Activated CD8-positive, alpha-beta memory T cell treated with anti-CD3 and anti-CD28 coated beads for 4 hours (primary cell): Measurements from ENCODE around the gene PABPN1L.

Experiments used
- DNase-seq, 2 donors: peaks; one replicate each; pipeline ENCODE4 v3.0.0-alpha.2; 2020; ENCODE audit warnings: low read depth in 2 of 2

PABPN1L gene

GRCh38 chr16:88884569-88885271, 18.3 kb upstream of the PABPN1L start:
- no peak for DNase-seq

DNA sequence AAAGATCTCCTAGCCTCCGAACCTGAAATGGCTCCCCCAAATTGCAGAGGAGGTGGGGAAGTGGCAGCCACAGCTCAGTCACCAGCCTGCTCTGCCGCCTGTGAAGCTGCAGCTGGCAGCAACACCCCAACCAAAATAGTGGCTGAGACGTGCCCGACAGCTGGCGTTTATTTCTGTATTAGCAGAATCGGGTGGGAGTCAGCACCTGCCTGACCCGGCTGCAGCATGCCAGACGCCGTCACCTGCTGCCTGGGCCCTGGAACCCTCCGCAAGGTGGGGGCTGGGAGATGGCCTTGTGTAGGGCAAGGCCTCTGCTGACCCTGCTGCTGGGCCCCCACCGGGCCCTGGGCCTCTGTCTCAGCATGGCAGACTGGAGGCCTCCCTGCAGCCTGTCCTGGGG, 17.5 kb upstream of the PABPN1L start:
- DNase-seq = no peak

GRCh38 chr16:88883117-88883895, 16.8 kb upstream of the PABPN1L start:
- no peak for DNase-seq

DNA sequence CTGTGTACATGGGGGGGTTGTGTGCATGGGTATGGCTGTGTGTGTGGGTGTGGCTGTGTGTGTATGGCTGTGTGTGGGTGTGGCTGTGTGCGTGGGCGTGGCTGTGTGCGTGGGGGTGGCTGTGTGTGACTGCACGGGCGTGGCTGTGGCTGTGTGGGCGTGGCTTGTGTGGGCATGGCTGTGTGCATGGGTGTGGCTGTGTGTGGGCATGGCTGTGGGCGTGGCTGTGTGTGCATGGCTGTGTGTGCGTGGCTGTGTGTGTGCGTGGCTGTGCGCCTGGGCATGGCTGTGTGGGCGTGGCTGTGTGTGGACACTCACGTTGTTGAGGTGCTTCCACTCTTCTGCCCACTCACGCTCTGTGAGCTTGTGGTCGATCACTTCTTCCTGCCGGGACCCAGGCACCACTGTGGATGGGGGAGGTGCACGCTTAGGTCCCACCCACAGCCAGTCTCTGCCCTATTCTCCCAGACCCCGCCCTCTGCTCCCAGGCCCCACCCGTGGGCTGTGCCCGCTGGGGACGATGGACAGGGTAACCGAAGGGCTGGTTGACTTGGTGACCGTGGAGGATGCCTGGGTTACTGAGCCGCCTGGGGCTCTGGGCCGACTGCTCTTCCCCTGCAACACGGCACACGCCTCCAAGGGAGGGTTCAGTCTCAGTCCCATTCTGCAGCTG, 16.0 kb upstream of the PABPN1L start:
- peak in 1 of 2 donors; percentile 4 for DNase-seq

DNA sequence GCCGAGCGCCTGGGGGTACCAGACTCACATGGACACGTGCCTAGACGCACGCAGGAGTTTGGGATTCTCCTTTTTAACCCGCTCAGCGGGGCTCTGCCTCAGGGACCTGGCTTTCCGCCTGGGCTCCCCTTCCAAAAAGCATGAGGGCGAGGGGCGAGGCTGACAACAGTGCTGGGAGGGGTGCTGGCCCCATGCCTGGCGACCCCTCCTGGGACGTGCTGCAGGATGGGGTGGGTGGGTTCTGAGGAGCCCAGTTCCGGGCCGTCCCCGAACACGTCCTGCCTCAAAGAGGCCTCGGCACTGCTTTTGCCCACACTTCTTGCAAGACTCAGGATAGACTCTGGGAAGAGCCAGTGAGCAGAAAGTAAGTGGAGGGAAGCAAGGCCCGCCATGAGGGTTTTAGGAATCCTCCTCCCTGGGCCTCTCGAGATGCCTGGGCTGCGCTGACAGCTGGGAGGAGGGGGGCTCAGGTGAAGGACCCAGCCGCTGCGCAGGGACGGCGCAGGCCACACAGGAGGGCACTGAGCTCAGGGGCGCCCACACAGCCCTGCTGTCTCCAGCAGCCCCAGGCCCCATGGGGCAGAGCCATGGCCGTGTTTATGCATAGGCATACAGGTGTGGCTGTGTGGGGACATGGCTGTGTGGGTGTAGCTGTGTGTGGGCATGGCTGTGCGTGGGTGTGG, 15.4 kb upstream of the PABPN1L start:
- DNase-seq = no peak

DNA sequence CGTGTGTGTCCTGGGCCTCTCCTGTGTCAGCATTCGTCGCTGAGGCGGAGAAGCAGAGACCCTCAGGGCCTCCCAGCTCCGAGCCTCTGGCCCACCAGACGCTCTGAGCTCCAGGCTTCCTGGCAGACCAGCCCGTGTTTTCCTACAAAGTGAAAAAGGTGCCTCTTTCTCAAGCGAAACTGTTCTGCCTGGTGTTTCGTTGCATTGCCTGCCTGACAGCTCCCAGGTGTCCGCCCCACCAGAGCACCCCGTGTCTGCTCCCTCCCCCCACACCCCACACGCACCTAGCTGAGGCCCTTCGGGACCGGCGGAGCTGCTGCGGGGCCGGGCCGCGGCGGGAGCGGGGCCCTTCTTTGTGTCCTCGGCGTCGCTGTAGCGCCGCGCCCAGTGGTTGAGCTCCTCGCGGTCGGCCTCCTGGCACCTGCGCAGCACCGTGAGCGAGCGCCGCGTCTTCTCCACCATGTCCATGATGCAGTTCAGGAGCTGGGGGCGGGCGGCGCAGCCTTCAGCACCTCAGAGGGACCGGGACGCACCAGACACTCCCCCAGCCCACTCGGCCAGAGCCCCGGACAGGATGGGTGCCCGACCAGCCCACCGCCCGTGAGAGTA, 14.7 kb upstream of the PABPN1L start:
- no peak for DNase-seq

DNA sequence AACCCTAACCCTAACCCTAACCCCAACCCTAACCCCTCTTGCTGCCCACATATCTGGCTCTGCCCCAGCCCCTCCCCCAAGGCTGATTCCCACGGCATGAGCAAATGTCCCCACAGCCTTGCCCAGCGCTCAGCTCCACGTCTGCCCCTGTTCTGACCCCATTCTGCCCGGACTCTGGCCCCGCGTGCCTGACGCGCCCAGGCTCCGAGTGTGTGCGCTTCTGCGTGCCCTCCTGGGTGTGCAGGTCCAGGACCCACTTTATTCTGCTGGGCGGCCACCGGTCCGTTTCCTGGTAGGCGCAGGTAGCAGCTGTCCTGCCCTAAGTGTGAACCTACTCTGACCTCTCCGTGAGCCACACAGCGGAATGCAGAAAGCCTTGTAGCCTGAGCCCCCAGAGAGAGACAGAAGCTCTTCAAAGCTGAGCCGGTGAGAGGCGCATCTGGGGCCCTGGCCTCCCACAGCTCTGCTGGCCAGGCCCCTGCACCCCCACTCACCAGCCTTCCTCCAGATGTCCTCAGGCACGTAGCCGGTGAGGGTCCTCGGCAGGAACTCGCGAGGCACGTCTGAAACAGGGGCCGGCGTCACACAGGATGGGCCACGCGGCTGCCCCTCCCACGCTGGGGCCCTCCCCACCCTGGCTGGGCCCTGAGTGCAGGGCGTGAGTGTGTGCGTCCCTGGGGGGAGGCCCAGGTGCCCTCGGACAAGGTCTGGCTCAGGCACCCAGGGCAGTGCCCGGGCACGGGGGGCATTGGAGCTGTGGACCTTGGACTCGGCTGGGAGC, 14.0 kb upstream of the PABPN1L start:
- no peak for DNase-seq

DNA sequence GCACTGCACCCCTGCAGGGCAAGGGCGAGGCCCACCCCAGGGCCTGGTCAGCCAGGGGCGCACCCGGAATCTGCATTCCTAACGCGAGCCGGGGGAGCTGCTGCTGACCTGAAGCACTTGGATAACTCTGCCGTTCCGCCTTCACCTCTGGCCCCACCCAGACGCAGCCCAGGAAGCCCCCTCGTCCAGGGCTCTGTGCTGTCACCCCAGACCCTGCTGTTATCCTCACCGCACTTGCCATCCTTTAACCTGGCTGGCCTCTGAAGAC, 13.3 kb upstream of the PABPN1L start:
- DNase-seq = no peak

DNA sequence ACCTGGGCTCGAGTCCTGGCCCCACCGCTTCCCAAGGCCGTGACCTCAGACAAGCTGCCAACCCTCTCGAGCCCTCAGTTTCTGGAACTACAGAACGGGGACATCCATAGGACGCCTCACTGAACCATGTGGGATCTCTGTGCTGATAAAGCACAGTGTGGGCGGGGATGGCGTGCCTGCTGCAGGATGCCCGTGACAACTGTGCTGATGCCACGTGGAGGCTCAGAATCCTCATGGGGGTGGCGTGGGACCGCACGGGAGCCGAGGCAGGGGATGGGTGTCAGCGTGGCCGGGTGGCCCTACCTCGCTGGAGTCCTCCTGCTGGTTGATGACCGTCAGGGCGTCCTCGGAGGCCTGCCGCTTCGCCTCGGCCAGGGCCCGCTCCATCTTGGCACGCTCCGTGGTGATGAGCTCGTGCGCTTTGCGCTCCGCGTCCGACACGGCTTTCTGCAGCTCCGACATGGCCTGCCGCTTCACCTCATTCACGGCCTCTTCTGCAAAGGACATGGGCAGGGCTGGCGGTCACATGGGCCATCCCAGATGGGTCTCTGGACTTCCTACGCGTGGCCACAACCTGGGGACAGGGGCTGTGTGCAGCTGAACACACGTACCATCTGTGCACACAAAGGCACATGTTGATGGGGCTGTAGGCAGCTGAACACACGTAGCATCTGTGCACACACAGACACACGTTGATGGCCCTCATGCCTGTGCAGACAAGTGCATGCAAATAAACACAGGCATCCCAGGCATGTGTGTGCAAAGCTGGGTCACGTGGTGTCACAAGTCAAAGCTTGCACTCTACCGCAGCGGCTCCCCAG, 12.7 kb upstream of the PABPN1L start:
- DNase-seq = no peak

GRCh38 chr16:88878356-88878755, 11.9 kb upstream of the PABPN1L start:
- DNase-seq = no peak

- DNase-seq = no peak
These were observed 11.3 kb upstream of the PABPN1L start for GRCh38 chr16:88877564-88878289.

DNA sequence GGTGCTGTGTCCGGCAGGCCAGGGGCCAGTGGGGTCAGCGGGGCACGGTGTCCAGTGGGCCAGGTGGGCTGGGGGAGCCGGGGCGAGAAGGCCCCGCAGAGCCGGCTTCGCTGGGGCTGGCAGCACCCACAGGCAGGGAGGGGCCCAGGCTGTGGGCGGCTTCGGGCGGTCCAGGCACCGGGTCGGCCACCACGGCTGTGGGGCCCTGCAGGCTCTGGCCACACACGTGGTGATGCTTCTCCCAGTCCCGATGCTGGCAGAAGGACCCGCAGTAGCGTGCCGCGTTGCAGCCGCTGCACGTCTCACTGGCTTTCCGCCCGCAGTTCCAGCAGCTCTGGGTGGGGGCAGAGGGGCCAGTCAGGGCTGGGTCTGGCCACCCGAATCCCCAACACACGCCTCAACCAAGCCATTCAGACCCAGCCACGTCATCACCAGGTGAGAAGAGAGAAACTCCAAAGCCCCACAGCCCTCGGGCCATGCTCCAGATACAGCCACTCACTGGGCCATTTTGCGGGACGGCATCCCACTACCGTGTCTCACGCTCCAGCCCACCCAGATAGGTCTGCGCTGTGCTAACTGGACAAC, 10.6 kb upstream of the PABPN1L start:
- no peak for DNase-seq

DNA sequence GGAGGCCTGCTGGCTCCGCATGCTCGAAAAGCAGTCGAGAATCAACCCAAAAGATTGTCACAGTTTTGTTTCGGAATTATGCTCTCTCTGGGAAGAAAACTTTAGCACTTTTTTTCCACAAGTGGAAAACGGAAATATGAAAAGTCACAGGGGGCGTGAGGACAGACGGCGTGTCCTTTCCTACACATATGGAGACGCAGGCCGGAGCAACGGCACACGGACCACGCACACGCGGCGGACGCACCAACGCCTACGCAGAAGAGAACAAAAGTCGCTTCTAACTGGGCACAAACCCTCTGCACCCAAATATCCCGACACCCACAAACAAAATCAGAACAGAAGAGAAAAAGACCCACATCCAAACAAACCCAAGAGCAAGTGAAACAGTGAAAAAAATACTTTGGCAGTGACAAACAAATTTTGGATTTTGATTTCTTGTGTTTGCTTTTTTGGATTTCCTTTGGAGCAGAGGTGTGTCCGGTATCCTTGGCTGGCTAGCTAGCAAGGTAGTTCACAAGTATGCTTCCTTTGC, 9.3 kb upstream of the PABPN1L start:
- DNase-seq = no peak

DNA sequence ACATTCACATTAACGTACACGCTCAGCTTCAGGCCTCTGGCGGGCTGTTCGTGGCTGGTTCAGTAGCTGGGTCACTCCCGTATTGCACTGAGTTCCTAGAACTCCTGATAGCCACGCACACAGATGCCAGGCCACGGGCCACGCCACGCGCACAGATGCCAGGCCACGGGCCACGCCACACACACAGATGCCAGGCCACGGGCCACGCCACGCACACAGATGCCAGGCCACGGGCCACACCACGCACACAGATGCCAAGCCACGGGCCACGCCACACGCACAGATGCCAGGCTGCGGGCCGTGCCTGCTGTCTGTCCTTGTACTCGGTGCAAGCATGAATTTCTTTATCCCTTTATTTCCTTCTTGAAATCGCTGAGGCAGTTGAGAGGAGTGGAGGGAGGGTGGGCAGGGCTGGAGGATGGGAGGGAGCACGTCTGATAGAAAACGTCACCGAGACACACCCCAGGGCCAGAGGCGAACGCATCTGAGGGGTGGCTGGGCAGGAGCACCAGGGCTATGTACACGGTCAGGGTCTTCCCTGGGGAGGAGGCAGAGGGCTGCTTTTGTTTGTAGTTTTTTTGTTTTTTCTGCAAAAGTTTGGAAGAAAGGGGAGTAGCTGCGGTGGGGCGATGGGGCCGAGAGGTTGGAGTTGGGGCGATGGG, 8.6 kb upstream of the PABPN1L start:
- DNase-seq = no peak

GRCh38 chr16:88872650-88873331, 6.3 kb upstream of the PABPN1L start:
- no peak for DNase-seq

DNA sequence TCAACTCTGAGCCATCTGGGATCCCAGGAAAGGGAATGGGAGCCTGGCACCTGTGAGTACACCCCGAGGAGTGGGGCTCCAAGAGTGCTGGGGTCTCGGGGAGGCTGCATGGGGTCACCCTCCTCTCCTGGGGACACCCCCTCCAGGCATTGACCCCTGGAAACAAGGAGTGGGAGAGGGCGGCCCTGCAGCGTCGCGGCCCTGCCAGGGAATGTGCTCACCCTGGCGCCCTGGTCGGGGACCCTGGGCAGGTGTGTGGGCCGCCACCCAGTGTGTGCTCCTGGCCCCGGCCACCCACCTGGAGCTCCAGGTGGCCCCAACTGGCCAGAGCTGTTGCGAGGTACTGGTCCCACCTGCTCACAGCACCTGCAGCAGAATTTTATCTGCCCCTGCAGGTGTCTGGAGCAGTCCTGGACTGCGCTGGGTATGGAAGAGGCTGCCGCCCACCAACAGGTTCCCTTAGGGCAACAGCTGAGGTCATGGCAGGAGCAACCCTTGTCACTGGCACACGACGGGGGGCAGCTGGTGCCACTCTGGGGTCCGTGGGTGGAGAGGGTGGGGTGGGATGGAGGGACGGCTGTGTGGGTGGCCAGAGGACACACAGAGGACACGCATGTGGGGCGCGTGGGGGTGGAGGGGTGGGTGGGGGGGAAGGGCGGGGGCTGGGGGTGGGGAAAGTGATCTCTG, 5.4 kb upstream of the PABPN1L start:
- DNase-seq = no peak

DNA sequence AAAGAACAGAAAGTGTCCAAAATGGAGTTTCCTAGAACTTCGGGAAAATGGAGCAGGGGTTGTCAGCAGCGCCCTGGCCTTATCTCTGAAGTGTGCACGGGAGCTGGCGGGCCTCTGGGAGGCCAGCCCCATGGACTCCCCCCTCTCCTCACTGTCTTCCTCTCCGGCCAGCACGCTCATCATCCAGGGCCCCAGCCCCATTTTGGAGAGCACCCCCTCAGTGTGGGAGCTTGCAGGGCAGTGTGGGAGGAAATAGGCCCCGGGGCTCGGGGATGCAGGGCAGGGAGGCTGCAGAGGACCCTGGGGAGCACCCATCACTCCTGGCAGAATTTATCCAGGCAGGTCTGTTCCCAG, 4.9 kb upstream of the PABPN1L start:
- no peak for DNase-seq
